Activated CD4-positive, CD25-positive, alpha-beta regulatory T cell treated with anti-CD3 and anti-CD28 coated beads, Interleukin-2, amount 50 U/mL, for 16 hours (primary cell): ENCODE measurements around the gene MICAL3.

ENCODE experiments used
- DNase-seq: peaks from one replicate; pipeline ENCODE4 v3.0.0-alpha.2; 2020; ENCODE audit warnings: low read depth, low spot score

MICAL3 gene

GRCh38 chr22:17794726-17795542 is 229.4 kb downstream of the MICAL3 start:
- DNase-seq, result no peak

- no peak for DNase-seq
Measured at GRCh38 chr22:17792854-17793434, 231.4 kb downstream of the MICAL3 start.

- no peak for DNase-seq
Measured at GRCh38 chr22:17792299-17792698, 232.1 kb downstream of the MICAL3 start.

- no peak for DNase-seq
Measured at GRCh38 chr22:17791196-17791595, 233.2 kb downstream of the MICAL3 start.

- DNase-seq, result no peak
Measured at GRCh38 chr22:17789379-17790200, 234.8 kb downstream of the MICAL3 start.

GRCh38 chr22:17788528-17789378 is 235.6 kb downstream of the MICAL3 start:
- no peak for DNase-seq

- DNase-seq, result no peak
Measured at GRCh38 chr22:17787716-17788330, 236.5 kb downstream of the MICAL3 start.

- DNase-seq, result no peak
Measured at GRCh38 chr22:17787241-17787640, 237.1 kb downstream of the MICAL3 start.

- no peak for DNase-seq
Measured at GRCh38 chr22:17786435-17787161, 237.8 kb downstream of the MICAL3 start.

GRCh38 chr22:17785185-17786184 is 238.9 kb downstream of the MICAL3 start:
- DNase-seq, result peak; percentile 33

- no peak for DNase-seq
Measured at GRCh38 chr22:17784776-17785175, 239.6 kb downstream of the MICAL3 start.

GRCh38 chr22:17783773-17784480 is 240.4 kb downstream of the MICAL3 start:
- DNase-seq, result no peak

GRCh38 chr22:17783312-17783711 is 241.0 kb downstream of the MICAL3 start:
- no peak for DNase-seq

- DNase-seq, result no peak
Measured at GRCh38 chr22:17782621-17783020, 241.7 kb downstream of the MICAL3 start.

- DNase-seq, result no peak
Measured at GRCh38 chr22:17782158-17782557, 242.2 kb downstream of the MICAL3 start.

GRCh38 chr22:17781319-17782031 is 242.9 kb downstream of the MICAL3 start:
- peak; percentile 31 for DNase-seq

- DNase-seq, result no peak
Measured at GRCh38 chr22:17780741-17781318, 243.5 kb downstream of the MICAL3 start.
